ENCODE measurements around the gene IL9. TPM values are rescaled to one million over a fixed set of nuclear protein-coding genes. Genes with fewer than 3 reads are reported as not detected.

Gene IL9
- total and polyA plus RNA-seq, 9 donors: not detected

DNA sequence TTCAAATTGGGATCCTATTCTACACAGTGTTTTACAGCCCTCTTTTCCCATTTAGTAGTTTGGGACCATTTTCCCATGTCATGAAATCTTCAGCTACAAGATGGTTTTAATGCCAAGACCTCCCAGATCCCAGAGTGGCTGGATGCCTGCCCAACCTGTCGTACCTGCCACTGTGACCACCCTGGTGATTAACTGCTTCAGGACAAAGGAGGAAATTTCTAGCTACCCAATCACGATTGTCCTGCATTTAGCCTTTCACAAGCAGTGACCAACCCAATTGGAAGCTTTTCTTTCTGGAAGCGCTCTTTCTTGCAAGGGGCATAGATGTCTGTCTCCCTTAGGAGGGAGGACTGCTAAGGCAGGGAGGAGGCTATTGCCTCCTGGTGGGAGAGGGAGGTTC lies 13.8 kb downstream of the IL9 start:
- H3K9me3 ChIP-seq (replicated peaks; ENCODE audit: control insufficient read depth, low read depth, low read length): no peaks in the 10 kb centered on the region
- DNase-seq: no peak
- peaks cover 17% of the 10 kb centered on the region for H3K27me3 ChIP-seq (ENCODE audit: control insufficient read depth, insufficient read depth, low read length)
- no peak overlapping the region for H3K4me3 ChIP-seq (ENCODE audit: low read length)
- peaks cover 6% of the 10 kb centered on the region for H3K4me1 ChIP-seq (ENCODE audit: control insufficient read depth, insufficient read depth, low read length)
- no peaks in the 10 kb centered on the region for H3K36me3 ChIP-seq (ENCODE audit: control insufficient read depth, insufficient read depth, low read length)
- 33% methylated on average over 2 of the region's 3 CpGs for WGBS (ENCODE audit: insufficient coverage)
- no peak overlapping the region for H3K27ac ChIP-seq (ENCODE audit: low read length)

DNA sequence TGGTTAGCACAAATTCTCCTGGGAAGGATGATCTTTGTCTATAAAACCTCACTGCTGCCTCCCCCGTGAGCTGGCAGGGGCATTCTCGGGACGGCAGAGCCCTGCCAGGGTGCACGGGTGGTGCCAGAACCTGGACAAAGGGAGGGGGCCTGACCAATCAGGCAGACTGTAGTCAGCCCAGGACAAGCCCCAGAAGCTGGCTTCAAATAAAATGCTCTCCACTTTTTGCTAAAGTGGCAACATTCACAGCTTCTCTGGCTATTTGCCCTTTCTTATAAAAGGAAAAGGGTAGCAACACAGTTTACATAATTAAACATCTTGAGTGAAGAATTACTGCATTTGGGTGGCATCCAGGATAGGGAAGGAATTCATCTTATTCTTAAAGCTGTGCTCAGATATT lies 14.4 kb downstream of the IL9 start:
- peaks cover 17% of the 10 kb centered on the region for H3K27me3 ChIP-seq (ENCODE audit: control insufficient read depth, insufficient read depth, low read length)

DNA sequence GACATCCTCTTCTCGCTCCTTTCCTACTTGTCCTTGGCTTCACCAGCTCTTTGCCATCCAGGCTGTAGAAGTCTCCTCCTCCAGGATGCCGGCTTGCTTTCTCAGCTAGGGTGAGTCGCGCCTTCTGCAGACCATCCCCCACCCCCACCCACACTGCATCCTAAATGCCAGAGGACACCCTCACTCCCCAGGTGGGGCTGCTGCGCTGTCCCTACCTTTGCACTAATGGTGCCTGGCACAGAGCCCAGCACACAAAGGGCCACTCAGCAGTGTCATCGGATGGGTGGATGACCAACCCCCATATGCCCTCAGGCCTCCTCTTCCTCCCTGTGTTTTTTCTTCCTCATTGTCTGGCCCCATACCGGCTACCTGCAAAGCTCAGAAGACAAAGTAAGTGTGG lies 14.8 kb downstream of the IL9 start:
- H3K27me3 ChIP-seq (ENCODE audit: control insufficient read depth, insufficient read depth, low read length): peaks cover 17% of the 10 kb centered on the region
- WGBS (ENCODE audit: insufficient coverage): 87% methylated on average over 7 of the region's 7 CpGs
- H3K4me1 ChIP-seq (ENCODE audit: control insufficient read depth, insufficient read depth, low read length): peaks cover 6% of the 10 kb centered on the region
- no peaks in the 10 kb centered on the region for H3K36me3 ChIP-seq (ENCODE audit: control insufficient read depth, insufficient read depth, low read length)
- no peaks in the 10 kb centered on the region for H3K9me3 ChIP-seq (replicated peaks; ENCODE audit: control insufficient read depth, low read depth, low read length)
- DNase-seq: no peak
- no peak overlapping the region for H3K27ac ChIP-seq (ENCODE audit: low read length)
- H3K4me3 ChIP-seq (ENCODE audit: low read length): no peak overlapping the region

More for the DNA sequence above, 14.4 kb downstream of the IL9 start:
- Histone ChIP-seq H3K4me1 (ENCODE audit: control insufficient read depth, insufficient read depth, low read length) (peaks cover 6% of the 10 kb centered on the region), H3K27ac (ENCODE audit: low read length) (no peak overlapping the region), H3K4me3 (ENCODE audit: low read length) (no peak overlapping the region), H3K36me3 (ENCODE audit: control insufficient read depth, insufficient read depth, low read length) (no peaks in the 10 kb centered on the region), H3K9me3 (replicated peaks; ENCODE audit: control insufficient read depth, low read depth, low read length) (no peaks in the 10 kb centered on the region)
- 69% methylated on average over 3 of the region's 4 CpGs for WGBS (ENCODE audit: insufficient coverage)
- no peak for DNase-seq

DNA sequence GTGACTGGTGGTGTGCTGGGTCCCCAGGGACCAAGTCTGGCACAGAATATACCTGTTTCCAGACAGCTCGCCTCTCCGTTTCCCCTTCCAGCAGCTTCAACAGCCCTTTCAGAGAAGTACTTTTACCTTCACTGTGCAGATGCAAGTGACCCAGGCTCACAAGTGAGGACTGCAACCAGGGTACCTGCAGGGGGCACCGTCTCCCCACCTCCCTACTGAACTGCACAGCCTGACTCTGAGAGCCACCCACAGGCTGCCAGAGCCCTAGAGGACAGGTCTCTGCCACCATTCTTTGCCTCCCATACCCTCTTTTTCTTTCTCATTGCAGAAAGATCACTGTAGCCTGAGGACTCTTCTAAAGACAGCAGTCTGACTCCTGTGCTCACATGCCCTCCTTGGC lies 15.4 kb downstream of the IL9 start:
- H3K36me3 ChIP-seq (ENCODE audit: control insufficient read depth, insufficient read depth, low read length): no peaks in the 10 kb centered on the region
- no peak overlapping the region for H3K27ac ChIP-seq (ENCODE audit: low read length)
- no peaks in the 10 kb centered on the region for H3K9me3 ChIP-seq (replicated peaks; ENCODE audit: control insufficient read depth, low read depth, low read length)
- H3K4me3 ChIP-seq (ENCODE audit: low read length): no peak overlapping the region
- no peak for DNase-seq
- H3K27me3 ChIP-seq (ENCODE audit: control insufficient read depth, insufficient read depth, low read length): peaks cover 15% of the 10 kb centered on the region
- 47% methylated on average over 3 of the region's 3 CpGs for WGBS (ENCODE audit: insufficient coverage)
- peaks cover 6% of the 10 kb centered on the region for H3K4me1 ChIP-seq (ENCODE audit: control insufficient read depth, insufficient read depth, low read length)

DNA sequence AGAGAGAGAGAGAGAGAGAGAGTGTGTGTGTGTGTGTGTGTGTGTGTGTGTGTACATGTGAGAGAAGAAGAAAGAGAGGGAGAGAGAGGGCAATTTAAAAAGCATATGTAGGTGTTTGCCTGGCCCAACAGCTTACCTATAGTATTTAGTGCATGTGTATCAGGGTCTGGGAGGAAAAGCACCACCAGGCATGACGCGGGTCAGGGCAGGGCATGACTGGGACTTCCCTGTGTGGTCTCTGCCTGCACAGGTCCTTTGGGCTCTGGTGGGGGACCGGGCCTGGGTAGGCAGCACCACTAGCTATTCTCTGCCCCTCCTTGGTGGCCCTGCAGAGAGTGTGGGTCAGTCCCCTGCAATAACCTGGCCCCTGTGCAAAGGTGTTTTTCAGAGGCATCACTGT lies 16.1 kb downstream of the IL9 start:
- H3K36me3 ChIP-seq (ENCODE audit: control insufficient read depth, insufficient read depth, low read length): no peaks in the 10 kb centered on the region
- H3K4me3 ChIP-seq (ENCODE audit: low read length): no peak overlapping the region
- peaks cover 6% of the 10 kb centered on the region for H3K4me1 ChIP-seq (ENCODE audit: control insufficient read depth, insufficient read depth, low read length)
- no peaks in the 10 kb centered on the region for H3K9me3 ChIP-seq (replicated peaks; ENCODE audit: control insufficient read depth, low read depth, low read length)
- 72% methylated on average over 3 of the region's 3 CpGs for WGBS (ENCODE audit: insufficient coverage)
- H3K27me3 ChIP-seq (ENCODE audit: control insufficient read depth, insufficient read depth, low read length): peaks cover 10% of the 10 kb centered on the region
- no peak overlapping the region for H3K27ac ChIP-seq (ENCODE audit: low read length)
- no peak for DNase-seq

DNA sequence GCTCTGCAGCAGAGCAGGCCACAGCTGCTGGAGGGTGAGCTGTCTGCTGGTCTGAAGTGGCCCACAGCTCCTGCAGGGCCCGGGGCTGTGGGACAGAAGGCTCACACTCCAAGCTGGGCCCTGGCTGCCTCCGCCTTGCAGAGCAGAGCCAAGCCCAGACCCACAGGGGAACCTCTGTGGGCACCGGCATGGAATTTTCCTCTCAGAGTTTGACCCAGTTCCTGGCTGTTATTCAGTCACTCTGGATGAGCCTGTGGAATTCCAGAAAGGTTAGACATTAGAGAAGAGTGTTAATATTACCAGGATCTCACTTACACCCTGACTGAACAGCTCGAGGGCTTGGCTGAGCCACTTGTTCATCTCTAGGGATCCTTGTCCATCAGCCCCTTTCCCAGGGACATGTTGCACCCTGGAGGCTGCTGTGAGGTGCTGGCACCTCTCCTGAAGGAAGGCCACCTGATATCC lies 17.5 kb downstream of the IL9 start:
- Histone ChIP-seq H3K9me3 (replicated peaks; ENCODE audit: control insufficient read depth, low read depth, low read length) (no peaks in the 10 kb centered on the region), H3K27me3 (ENCODE audit: control insufficient read depth, insufficient read depth, low read length) (peaks cover 6% of the 10 kb centered on the region), H3K27ac (ENCODE audit: low read length) (no peak overlapping the region), H3K4me1 (ENCODE audit: control insufficient read depth, insufficient read depth, low read length) (peaks cover 6% of the 10 kb centered on the region), H3K4me3 (ENCODE audit: low read length) (no peak overlapping the region), H3K36me3 (ENCODE audit: control insufficient read depth, insufficient read depth, low read length) (no peaks in the 10 kb centered on the region)
- DNase-seq: no peak
- WGBS (ENCODE audit: insufficient coverage): 43% methylated on average over 1 of the region's 4 CpGs

DNA sequence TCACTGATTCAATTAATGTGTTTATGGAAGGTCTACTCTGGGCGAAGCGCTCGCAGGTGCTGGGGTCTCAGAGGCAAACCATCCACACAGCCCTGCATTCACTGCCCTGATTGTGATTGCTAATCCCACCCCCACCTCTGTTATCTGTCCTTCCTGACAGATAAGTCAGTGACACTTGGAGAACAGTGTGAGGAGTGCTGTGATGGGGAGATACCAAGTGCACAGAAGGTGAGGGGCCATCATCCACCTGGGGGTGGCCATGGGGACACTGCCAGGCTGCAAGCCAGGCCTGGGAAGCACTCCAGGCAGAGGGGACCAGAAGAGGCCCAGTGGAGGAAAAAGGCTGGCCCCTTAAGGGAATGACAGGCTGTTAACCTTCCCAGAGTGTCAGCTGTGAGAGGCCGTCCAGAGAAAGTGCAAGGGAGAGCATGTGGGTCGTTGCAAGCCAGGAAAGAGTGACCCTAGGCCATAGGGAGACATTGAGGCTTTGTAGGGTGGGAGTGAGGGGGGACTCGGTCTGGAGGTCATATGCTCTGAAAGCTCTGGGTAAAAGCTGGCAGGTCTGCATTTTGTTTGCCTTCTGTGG lies 18.0 kb downstream of the IL9 start:
- H3K9me3 ChIP-seq (replicated peaks; ENCODE audit: control insufficient read depth, low read depth, low read length): no peaks in the 10 kb centered on the region
- WGBS (ENCODE audit: insufficient coverage): 28% methylated on average over 2 of the region's 6 CpGs

DNA sequence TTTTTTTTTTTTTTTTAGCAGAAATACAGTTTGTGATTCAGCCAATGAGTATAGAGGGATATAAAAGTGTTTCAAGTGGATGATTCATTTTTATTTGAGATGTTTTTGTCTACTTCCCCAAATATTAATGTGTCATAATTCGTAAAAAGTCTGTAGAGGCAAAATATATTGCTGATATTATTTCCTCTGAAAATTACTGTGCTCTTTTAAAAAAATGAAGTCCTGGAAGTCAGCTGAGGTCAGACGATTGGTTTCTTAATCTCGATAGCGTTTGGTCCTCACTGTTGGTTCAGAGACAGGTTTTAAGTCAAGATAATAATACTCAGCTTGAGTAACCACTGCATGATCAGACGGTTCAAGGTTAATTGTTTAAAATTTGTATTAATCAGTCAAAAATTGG lies 19.5 kb downstream of the IL9 start:
- no peaks in the 10 kb centered on the region for H3K27me3 ChIP-seq (ENCODE audit: control insufficient read depth, insufficient read depth, low read length)
- WGBS (ENCODE audit: insufficient coverage): no CpG with 5 or more reads among the region's 5 CpGs

More for the DNA sequence above, 18.0 kb downstream of the IL9 start:
- no peaks in the 10 kb centered on the region for H3K36me3 ChIP-seq (ENCODE audit: control insufficient read depth, insufficient read depth, low read length)
- H3K27me3 ChIP-seq (ENCODE audit: control insufficient read depth, insufficient read depth, low read length): peaks cover 4% of the 10 kb centered on the region
- DNase-seq: no peak
- H3K4me1 ChIP-seq (ENCODE audit: control insufficient read depth, insufficient read depth, low read length): peaks cover 6% of the 10 kb centered on the region
- no peak overlapping the region for H3K27ac ChIP-seq (ENCODE audit: low read length)
- H3K4me3 ChIP-seq (ENCODE audit: low read length): no peak overlapping the region

DNA sequence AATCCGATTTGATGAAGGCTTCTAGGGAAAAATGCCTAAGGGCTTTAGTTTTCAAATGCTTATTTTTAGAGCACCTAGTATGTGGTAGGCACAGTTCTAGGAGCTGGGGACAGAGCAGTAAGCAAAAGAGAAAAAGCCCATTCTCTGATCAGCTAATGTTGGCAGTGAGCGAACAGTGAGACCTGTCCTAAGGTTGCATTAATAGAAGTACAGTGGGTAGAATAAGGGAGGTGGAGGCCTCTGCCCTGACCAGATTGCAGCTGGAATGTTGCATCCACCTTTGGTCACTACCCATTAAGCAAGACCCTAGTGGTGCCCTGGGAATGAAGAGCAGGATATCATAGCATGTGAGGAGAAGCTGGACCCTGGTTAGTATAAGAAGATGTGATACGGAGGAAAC lies 20.1 kb downstream of the IL9 start:
- Histone ChIP-seq H3K36me3 (ENCODE audit: control insufficient read depth, insufficient read depth, low read length) (no peaks in the 10 kb centered on the region), H3K27me3 (ENCODE audit: control insufficient read depth, insufficient read depth, low read length) (no peaks in the 10 kb centered on the region), H3K4me1 (ENCODE audit: control insufficient read depth, insufficient read depth, low read length) (peaks cover 6% of the 10 kb centered on the region), H3K4me3 (ENCODE audit: low read length) (no peak overlapping the region), H3K27ac (ENCODE audit: low read length) (no peak overlapping the region), H3K9me3 (replicated peaks; ENCODE audit: control insufficient read depth, low read depth, low read length) (no peaks in the 10 kb centered on the region)
- no peak for DNase-seq
- 83% methylated on average over 1 of the region's 3 CpGs for WGBS (ENCODE audit: insufficient coverage)

More for the DNA sequence above, 19.5 kb downstream of the IL9 start:
- Histone ChIP-seq H3K27ac (ENCODE audit: low read length) (no peak overlapping the region), H3K36me3 (ENCODE audit: control insufficient read depth, insufficient read depth, low read length) (no peaks in the 10 kb centered on the region), H3K9me3 (replicated peaks; ENCODE audit: control insufficient read depth, low read depth, low read length) (no peaks in the 10 kb centered on the region), H3K4me1 (ENCODE audit: control insufficient read depth, insufficient read depth, low read length) (peaks cover 6% of the 10 kb centered on the region), H3K4me3 (ENCODE audit: low read length) (no peak overlapping the region)
- no peak for DNase-seq

DNA sequence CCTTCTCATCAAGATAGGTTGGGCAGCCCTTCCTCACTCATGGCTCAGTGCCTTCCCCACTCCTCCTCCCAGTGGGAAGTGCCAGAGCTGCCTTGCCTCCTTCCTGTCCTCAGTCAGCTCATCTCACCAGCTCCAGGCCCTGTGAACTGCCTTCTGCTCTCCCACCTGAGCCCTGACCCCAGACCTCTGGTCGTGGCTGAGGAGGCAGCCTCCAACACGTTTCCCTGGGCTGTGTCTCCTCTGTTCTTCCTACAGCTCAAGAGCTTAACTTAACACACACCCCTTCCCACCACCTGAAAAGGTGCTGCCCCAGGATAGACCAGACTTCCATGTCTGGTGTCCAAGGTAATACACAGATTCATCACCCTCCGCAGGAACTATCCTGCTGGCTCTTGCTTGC lies 21.2 kb downstream of the IL9 start:
- no peak for DNase-seq
- Histone ChIP-seq H3K36me3 (ENCODE audit: control insufficient read depth, insufficient read depth, low read length) (no peaks in the 10 kb centered on the region), H3K9me3 (replicated peaks; ENCODE audit: control insufficient read depth, low read depth, low read length) (no peaks in the 10 kb centered on the region), H3K4me1 (ENCODE audit: control insufficient read depth, insufficient read depth, low read length) (peaks cover 6% of the 10 kb centered on the region), H3K4me3 (ENCODE audit: low read length) (no peak overlapping the region), H3K27ac (ENCODE audit: low read length) (no peak overlapping the region), H3K27me3 (ENCODE audit: control insufficient read depth, insufficient read depth, low read length) (no peaks in the 10 kb centered on the region)
- 56% methylated on average over 2 of the region's 3 CpGs for WGBS (ENCODE audit: insufficient coverage)

DNA sequence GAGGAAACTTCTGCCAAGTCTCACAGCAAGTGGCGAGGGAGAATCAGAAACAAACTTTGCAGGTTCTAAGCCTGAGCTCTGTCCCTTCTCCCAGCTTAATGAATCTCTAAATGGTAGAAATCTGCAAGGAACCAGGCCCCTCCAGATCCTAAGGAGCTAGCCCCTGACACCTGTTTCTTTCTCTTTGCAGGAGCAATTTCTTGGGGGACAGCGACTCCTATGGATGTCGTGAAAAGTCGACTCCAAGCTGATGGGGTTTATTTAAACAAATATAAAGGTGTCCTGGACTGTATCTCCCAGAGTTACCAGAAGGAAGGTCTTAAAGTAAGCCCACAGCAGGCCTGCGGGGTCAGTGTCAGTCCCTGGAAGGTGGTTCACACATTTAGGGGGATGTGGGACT lies 21.8 kb downstream of the IL9 start:
- DNase-seq: no peak
- Histone ChIP-seq H3K9me3 (replicated peaks; ENCODE audit: control insufficient read depth, low read depth, low read length) (no peaks in the 10 kb centered on the region), H3K4me1 (ENCODE audit: control insufficient read depth, insufficient read depth, low read length) (peaks cover 6% of the 10 kb centered on the region), H3K27me3 (ENCODE audit: control insufficient read depth, insufficient read depth, low read length) (no peaks in the 10 kb centered on the region), H3K36me3 (ENCODE audit: control insufficient read depth, insufficient read depth, low read length) (no peaks in the 10 kb centered on the region), H3K27ac (ENCODE audit: low read length) (no peak overlapping the region), H3K4me3 (ENCODE audit: low read length) (no peak overlapping the region)
- WGBS (ENCODE audit: insufficient coverage): 100% methylated on average over 1 of the region's 5 CpGs

All from muscle of leg (tissue), 11 donors.